NCI-H345 treated with DMSO at 0.1 percent for 48 hours (cell line): ENCODE measurements around the gene MAFF.
"Not testable (repeated sequence)": the region's sequence is repeated elsewhere in the genome, so short reads cannot be mapped to it uniquely, and the experiment has no call there.

ENCODE experiments used
- DNase-seq: peaks from one replicate; lab custom pipeline; 2025; ENCODE audit not compliant: unreplicated experiment; lab: John Stamatoyannopoulos, UW

The MAFF gene

GRCh38 chr22:38201711-38202436 lies at the start of gene MAFF:
Gene MAFF, plus strand, starts transcription at chr22:38201994. Its CDS starts 11,860 bp downstream, at chr22:38213854.
- DNase-seq, result peak; percentile 44

- DNase-seq, result no peak
Observed at GRCh38 chr22:38153821-38154562, 47.8 kb upstream of the MAFF start.

GRCh38 chr22:38154563-38154915 lies 47.3 kb upstream of the MAFF start:
- DNase-seq, result not testable (repeated sequence)

- DNase-seq, result no peak
Observed at GRCh38 chr22:38155703-38156102, 46.1 kb upstream of the MAFF start.

GRCh38 chr22:38162881-38163843 lies 38.6 kb upstream of the MAFF start:
- no peak for DNase-seq

GRCh38 chr22:38163844-38164550 lies 37.8 kb upstream of the MAFF start:
- DNase-seq, result no peak

GRCh38 chr22:38164551-38164918 lies 37.3 kb upstream of the MAFF start:
- no peak for DNase-seq

- no peak for DNase-seq
Observed at GRCh38 chr22:38165922-38166593, 35.7 kb upstream of the MAFF start.

- no peak for DNase-seq
Observed at GRCh38 chr22:38167988-38168407, 33.8 kb upstream of the MAFF start.

- DNase-seq, result no peak
Observed at GRCh38 chr22:38169116-38169515, 32.7 kb upstream of the MAFF start.

- no peak for DNase-seq
Observed at GRCh38 chr22:38170469-38170868, 31.3 kb upstream of the MAFF start.

GRCh38 chr22:38171927-38172831 lies 29.6 kb upstream of the MAFF start:
- no peak for DNase-seq

GRCh38 chr22:38172832-38173640 lies 28.8 kb upstream of the MAFF start:
- DNase-seq, result no peak

GRCh38 chr22:38173641-38173906 lies 28.2 kb upstream of the MAFF start:
- DNase-seq, result no peak

- DNase-seq, result no peak
Observed at GRCh38 chr22:38174626-38175025, 27.2 kb upstream of the MAFF start.

GRCh38 chr22:38175206-38176118 lies 26.3 kb upstream of the MAFF start:
- no peak for DNase-seq

GRCh38 chr22:38176170-38176741 lies 25.5 kb upstream of the MAFF start:
- no peak for DNase-seq
